HUES6 (cell line): ENCODE results near the gene GFER.
"Not testable (repeated sequence)": the region's sequence is repeated elsewhere in the genome, so short reads cannot be mapped to it uniquely, and the experiment has no call there.

Experiments used
- H3K27ac ChIP-seq: 2 replicates; pipeline ENCODE4 v1.7.0; 2013; ENCODE audit warnings: low read depth, mild to moderate bottlenecking, low read length, inconsistent platforms
- H3K27me3 ChIP-seq: 2 replicates; pipeline ENCODE4 v1.6.1; 2013; ENCODE audit warnings: low read length; ENCODE audit not compliant: control insufficient read depth, insufficient read depth
- H3K36me3 ChIP-seq: 2 replicates; pipeline ENCODE4 v1.6.1; 2013; ENCODE audit warnings: low read length; ENCODE audit not compliant: control insufficient read depth, insufficient read depth
- H3K4me1 ChIP-seq: 2 replicates; pipeline ENCODE4 v1.6.1; 2013; ENCODE audit warnings: low read length; ENCODE audit not compliant: control insufficient read depth, insufficient read depth
- H3K4me3 ChIP-seq: 2 replicates; pipeline ENCODE4 v1.5.1; 2013; ENCODE audit warnings: low read depth, low read length
- H3K9ac ChIP-seq: one replicate; pipeline ENCODE4 v1.6.1; 2013; ENCODE audit warnings: mild to moderate bottlenecking, low read length
- H3K9me3 ChIP-seq: 2 replicates; pipeline ENCODE4 v1.6.1; 2013; ENCODE audit warnings: low read depth, low read length; ENCODE audit not compliant: control insufficient read depth, insufficient read depth

Gene GFER

DNA sequence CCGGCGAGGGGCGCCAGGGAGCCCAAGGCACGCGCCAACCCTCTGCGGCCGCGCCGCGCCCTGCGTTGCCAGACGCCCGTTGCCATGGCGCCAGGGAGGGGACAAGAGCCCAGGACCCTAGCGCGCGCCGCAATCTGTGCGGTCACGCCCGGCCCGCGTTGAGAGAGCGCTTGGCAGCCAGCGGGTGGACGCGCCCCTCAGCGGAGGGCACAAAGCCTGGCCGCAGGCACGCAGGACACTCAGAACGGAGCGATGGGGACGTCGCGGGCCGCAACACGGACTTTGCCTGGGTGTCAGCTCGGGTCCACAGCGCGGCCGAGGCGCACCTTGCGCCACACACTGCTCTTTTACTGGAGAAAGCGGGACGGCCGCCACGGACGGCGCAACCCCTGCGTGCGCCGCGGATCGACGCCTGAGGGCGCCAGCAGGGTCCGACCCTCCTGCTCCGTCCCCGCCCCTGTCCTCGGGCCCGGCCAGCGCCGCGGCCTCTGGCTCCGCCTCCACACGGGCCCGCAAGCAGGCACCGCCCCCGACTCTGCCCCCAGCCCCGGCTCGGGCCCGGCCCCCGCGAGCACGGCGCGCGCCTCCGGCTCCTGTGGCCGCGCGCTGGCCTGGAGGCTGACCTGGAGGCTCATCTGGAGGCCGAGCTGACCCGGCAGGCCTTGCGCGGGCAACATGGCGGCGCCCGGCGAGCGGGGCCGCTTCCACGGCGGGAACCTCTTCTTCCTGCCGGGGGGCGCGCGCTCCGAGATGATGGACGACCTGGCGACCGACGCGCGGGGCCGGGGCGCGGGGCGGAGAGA is at the start of gene GFER:
Gene GFER (plus strand): TSS at position 650 of the 803 bp plus-strand sequence. CDS start 26 bp downstream, at position 676.
- Histone ChIP-seq H3K9me3 (no peaks in the 10 kb centered on the region), H3K4me3 (peak within 1 kb of the TSS; percentile 83), H3K36me3 (peaks cover 15% of the 10 kb centered on the region), H3K27me3 (peaks cover 51% of the 10 kb centered on the region), H3K9ac (peak within 1 kb of the TSS; percentile 87), H3K27ac (peak within 1 kb of the TSS; percentile 88), H3K4me1 (peaks cover 34% of the 10 kb centered on the region)

DNA sequence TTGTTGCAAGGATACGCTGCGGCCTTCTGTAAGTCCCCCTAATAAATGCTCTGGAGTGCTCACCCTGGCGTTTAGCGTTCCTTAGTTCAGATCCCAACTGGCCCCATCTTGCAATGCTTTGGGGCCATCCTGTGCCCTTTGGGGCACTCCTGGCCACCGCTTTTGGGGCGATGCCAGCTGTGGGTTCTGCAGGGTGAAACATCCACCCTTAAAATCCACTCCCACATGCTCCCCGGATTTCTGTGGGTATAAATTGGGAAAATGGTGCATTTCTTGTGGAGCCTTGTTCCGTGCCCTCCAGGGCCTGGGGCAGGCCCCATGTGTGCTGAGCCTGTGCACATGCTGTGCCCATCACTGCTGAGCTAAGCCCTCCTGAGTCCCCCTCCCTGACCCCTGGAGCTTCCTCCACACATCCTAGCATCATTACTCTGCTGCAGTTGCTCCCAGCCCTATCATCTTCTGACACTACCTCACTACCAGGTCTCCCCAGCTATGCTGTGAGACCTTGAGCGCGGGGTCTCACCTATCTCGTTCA is 47.0 kb upstream of the GFER start:
- Histone ChIP-seq H3K27ac (no peak overlapping the region), H3K9me3 (no peaks in the 10 kb centered on the region), H3K9ac (no peak overlapping the region), H3K4me3 (no peak overlapping the region), H3K36me3 (peaks cover 26% of the 10 kb centered on the region), H3K4me1 (peaks cover 8% of the 10 kb centered on the region; the same call in 1 of the 2 replicates), H3K27me3 (no peaks in the 10 kb centered on the region)

DNA sequence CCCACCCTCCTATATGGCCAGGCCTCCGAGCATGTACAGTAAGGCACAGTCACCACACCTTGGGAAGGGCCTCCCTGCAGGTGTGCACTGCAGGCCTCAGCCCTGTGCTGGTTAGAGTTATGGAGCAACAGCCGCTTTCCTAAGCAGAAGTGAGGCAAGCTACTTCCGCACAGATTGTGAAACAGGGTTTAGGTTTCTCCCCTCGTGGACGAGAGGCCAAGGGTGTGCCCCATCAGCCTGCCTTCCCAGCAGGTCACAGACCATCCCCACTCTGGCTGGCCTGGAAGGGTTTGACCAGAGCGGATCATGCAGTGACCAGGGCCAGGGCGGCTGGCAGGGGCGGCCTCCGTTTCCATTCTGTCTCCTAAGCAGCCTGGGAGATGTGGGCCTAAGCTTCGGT is 45.7 kb upstream of the GFER start:
- Histone ChIP-seq H3K4me1 (peaks cover 11% of the 10 kb centered on the region; the same call in 1 of the 2 replicates), H3K27ac (no peak overlapping the region), H3K9me3 (no peaks in the 10 kb centered on the region), H3K4me3 (no peak overlapping the region), H3K9ac (no peak overlapping the region), H3K36me3 (peaks cover 26% of the 10 kb centered on the region), H3K27me3 (no peaks in the 10 kb centered on the region)

DNA sequence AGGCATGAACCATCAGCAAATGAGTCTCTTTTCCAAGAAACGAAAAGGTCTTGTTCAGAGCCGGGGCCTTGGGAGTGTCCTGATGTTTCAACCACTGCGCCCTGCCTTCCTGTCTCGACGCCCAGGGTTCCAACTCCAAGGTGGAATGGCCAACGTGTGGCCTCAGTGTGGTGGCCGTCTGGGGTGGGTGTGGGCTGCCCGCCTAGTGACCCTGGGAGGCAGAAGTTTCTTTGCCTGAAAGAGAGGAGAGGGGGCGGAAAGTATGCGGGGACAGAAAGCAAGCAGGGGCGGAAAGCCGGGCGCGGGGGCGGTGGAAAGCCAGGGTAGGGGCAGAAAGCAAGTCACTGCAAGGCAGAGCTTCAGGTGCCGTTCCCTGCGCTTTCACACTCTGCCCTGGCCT is 45.1 kb upstream of the GFER start:
- no peaks in the 10 kb centered on the region for H3K27me3 ChIP-seq
- H3K27ac ChIP-seq = no peak overlapping the region
- H3K4me1 ChIP-seq = peaks cover 11% of the 10 kb centered on the region; the same call in 1 of the 2 replicates
- H3K36me3 ChIP-seq = peaks cover 26% of the 10 kb centered on the region
- H3K9ac ChIP-seq = no peak overlapping the region
- no peak overlapping the region for H3K4me3 ChIP-seq
- H3K9me3 ChIP-seq = no peaks in the 10 kb centered on the region

DNA sequence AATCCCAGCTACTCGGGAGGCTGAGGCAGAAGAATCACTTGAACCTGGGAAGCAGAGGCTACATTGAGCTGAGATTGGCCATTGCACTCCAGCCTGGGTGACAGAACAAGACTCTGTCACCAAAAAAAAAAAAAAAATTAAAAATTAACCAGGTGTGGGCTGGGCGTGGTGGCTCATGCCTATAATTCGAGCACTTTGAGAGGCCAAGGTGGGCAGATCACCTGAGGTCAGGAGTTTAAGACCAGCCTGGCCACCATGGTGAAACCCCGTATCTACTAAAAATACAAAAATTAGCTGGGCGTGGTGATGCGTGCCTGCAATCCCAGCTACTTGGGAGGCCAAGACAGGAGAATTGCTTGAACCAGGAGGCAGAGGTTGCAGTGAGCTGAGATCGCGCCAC is 44.2 kb upstream of the GFER start:
- H3K27me3 ChIP-seq, H3K27ac ChIP-seq, H3K9me3 ChIP-seq, H3K4me3 ChIP-seq, H3K9ac ChIP-seq: not testable (repeated sequence)
- Histone ChIP-seq H3K4me1 (peaks cover 14% of the 10 kb centered on the region; the same call in 1 of the 2 replicates), H3K36me3 (peaks cover 26% of the 10 kb centered on the region)

DNA sequence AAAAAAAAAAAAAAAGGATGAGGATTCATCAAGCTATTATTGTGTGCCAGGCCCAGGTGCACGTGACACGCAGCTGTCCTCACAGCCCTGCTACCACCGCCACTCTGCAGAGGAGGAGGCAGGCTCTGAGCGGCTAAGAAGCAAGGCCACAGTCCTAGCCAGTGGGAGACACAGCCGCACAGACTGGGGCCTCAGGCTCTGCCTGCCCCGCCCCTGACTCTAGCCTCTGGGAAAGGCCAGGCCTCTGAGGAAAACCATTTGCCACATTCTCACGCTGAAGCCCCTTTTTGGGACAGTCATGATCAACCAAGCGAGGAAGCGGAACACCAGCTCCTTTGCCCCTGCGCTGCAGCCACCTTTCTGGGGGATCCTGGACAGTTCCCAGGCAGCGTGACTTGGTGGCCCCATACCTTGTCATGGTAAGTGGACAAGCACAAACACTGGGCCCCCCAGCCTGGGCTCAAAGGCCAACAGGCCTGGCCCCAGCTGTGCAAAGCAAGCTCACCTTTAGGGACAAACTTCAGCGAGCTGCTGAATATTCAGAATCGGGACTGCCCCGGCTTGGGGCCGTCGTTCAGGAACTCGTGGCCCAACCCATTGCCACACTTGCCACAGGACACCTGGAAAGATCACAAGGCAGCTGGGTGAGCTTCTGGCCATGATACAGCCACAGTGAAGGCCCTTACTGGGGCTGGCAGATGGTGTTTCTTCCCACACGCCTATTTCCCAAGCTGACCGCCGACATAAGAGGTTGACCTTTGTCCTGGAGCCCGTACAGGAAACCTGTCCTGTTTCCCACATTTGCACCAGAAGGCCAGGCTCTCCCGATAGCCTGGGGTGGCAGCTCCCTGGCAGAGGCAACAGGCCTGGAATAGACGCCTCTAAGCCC is 43.5 kb upstream of the GFER start:
- H3K27ac ChIP-seq = no peak overlapping the region
- H3K4me3 ChIP-seq = no peak overlapping the region
- peaks cover 26% of the 10 kb centered on the region for H3K36me3 ChIP-seq
- no peaks in the 10 kb centered on the region for H3K27me3 ChIP-seq
- no peaks in the 10 kb centered on the region for H3K9me3 ChIP-seq
- H3K9ac ChIP-seq = no peak overlapping the region
- H3K4me1 ChIP-seq = peaks cover 14% of the 10 kb centered on the region; the same call in 1 of the 2 replicates

DNA sequence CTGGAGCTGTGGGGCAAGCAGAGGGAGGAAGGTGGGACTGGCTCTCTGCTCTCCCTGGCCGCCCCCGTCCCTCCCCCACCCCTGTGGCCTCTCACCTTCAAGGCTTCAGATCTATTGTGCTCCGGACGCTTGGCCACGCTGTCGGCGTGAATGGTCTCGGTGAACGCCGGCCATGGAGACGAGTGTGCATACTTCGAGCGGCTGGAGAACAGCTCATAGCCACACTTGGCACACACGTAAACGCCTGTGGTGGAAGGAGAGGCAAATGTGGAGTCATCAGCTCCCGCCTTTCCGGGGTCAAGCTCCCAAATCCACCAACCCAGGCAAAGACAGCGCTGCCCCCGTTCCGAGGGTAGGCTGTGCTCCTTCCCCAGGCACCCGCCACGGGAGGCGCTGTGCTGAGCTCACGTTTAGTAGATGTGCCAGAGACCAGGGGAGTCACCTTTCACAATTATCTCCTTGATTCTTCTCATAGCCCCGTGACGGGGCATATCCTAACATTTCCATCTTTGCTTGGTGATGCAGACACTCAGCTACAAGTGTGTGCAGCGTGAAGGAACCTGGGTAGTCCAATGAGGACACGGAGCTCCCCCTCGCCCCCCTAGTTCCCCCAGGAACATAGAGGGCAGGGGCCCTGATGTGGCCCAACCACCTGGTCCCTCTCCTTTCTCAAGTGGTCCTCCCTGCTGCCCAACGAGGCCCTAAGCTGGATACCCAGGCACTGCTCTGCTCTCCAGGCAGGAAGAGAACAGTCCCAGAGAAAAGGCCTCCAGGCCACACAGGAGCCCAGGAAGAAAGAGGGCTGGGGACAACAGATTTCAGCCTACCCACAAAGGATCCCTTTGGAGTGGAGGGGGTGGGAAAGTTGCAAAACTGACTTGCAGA is 42.6 kb upstream of the GFER start:
- Histone ChIP-seq H3K9me3 (no peaks in the 10 kb centered on the region), H3K4me3 (peak overlapping the region; percentile 90), H3K27me3 (no peaks in the 10 kb centered on the region), H3K4me1 (peaks cover 14% of the 10 kb centered on the region; the same call in 1 of the 2 replicates), H3K27ac (no peak overlapping the region), H3K36me3 (peaks cover 26% of the 10 kb centered on the region), H3K9ac (no peak overlapping the region)

DNA sequence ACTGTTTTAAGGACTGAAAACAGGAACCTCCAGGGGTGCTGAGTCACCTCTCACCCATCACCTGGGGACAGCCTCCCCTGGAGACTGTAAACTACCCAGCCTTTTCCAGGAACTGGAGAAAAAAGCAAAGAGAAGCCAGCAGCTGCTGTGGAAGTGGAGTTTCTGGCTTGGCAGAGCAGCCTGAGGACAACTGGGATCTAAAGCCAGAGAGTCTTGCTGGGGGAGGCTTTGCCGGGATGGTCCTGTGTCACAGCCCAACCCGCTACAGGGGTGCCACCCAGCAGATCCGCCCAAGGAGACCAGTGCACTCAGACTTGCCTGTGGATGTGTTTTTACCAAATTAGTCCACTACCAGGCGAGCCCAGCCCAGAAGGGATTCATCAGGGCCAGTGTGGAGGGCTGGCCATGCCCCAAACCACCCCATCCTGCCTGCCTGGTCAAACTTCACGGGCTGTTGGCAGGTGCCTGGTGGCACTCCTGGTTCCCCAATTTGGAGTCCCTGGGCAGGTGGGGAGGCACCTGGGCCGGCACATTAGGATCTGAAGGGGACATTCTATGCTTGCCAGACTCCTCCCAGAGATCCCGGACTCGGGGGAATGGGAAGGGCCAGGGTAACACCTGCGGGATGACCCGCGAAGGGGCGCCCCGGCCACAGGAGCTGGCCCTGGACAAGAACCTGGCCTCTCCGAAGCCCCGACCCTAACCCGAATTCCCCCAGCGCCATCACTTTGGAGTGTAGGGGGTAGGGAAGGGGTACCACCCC is 41.8 kb upstream of the GFER start:
- Histone ChIP-seq H3K27me3 (no peaks in the 10 kb centered on the region), H3K9ac (peak overlapping the region; percentile 72), H3K27ac (no peak overlapping the region), H3K4me3 (peak overlapping the region; percentile 90), H3K36me3 (peaks cover 26% of the 10 kb centered on the region), H3K4me1 (peaks cover 14% of the 10 kb centered on the region; the same call in 1 of the 2 replicates), H3K9me3 (no peaks in the 10 kb centered on the region)

DNA sequence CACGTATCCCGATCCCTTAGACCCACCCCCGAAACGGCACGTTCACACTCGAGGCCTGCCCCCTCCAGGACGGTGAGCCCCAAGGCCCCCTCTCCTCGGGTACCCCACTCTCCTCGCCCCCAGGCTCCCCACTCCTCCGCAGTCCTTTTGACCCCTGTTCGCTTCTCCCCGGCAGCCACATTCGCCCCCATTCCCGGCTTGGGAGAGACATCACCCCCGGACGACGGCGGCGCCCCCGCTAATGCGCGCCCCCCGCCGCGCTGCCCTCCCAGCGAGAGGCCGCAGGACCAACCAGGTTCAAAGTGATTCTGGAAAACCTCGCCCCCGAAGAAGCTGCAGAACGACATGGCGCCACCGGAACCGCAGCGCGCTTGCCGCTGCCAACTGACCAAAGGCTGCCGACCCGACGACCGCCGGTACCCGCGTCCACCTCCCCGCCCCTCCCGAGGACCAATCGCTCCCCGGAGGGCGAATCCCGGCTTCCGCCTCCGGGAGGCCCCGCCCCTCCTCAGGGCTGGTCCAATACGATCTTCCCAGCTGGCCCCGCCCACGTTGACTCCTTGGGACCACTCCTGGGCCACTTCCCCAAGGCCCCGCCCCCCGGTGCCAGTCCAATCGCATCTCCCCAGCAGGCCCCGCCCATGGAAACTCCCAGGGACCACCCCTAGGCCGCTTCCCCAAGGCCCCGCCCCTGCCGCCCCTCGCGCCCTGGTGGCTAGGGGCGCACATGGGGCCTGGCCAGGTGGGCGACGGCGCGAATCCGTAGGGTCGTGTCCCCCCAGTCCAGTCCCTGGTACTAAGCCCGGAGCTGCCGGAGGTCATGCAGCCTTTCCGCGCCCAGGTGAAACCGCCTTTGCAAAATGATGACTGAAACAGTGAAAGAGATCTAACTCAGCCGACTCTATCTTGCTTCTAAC is 40.9 kb upstream of the GFER start, which contains the start of gene MSRB1:
Gene MSRB1 (minus strand): TSS at position 390 of the 917 bp plus-strand sequence. CDS start 43 bp downstream, at position 347.
- peak within 1 kb of the TSS; percentile 72 for H3K9ac ChIP-seq
- no peak within 1 kb of the TSS for H3K27ac ChIP-seq
- H3K9me3 ChIP-seq = no peaks in the 10 kb centered on the region

More for the DNA sequence above, 40.9 kb upstream of the GFER start, which contains the start of gene MSRB1:
- Histone ChIP-seq H3K4me3 (peak within 1 kb of the TSS; percentile 90), H3K36me3 (peaks cover 25% of the 10 kb centered on the region), H3K27me3 (no peaks in the 10 kb centered on the region), H3K4me1 (peaks cover 14% of the 10 kb centered on the region; the same call in 1 of the 2 replicates)
